GM10847 (cell line): ENCODE measurements around the gene ACSF2.

ENCODE experiments used
- POLR2A ChIP-seq: IDR thresholded peaks from 2 replicates; pipeline ENCODE4 v1.6.1; 2011; ENCODE audit not compliant: insufficient read length; ENCODE audit errors: extremely low read depth

The ACSF2 gene

DNA sequence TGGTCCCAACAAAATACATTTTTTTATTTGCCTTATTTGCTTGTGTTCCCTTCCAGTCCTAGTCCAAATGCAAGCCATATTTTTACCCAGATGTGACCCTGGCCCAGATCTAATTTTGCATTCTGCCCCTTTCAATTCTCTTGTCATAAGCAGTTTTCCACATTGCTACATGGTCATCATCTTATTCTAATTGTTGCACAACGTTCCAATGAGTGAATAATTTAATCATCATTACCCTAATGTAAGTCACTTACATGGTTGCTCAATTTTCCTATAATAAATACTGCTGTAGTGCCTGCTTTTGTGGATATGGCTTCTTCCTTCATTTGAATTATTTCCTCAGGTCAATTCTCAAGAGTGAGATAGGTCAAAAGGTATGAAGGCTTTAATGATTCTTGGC is 65.5 kb downstream of the ACSF2 start:
- TF ChIP-seq POLR2A: no peak

DNA sequence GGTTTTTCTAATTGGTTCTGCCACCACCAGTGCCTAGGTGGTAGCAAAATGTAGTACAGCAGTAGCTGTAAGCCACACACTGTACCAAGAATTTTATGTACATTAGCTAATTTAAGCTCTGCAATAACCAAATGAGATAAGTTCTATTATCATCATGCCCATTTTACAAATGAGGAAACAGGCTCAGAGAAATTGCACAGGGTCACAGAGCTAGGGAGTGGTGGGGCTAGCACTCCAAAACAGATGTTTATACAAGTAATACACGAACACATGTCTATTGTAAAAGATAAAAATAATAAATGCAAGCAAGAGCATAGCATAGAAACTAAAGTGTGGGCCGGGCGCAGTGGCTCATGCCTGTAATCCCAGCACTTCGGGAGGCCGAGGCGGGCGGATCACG is 66.2 kb downstream of the ACSF2 start:
- TF ChIP-seq POLR2A: no peak

DNA sequence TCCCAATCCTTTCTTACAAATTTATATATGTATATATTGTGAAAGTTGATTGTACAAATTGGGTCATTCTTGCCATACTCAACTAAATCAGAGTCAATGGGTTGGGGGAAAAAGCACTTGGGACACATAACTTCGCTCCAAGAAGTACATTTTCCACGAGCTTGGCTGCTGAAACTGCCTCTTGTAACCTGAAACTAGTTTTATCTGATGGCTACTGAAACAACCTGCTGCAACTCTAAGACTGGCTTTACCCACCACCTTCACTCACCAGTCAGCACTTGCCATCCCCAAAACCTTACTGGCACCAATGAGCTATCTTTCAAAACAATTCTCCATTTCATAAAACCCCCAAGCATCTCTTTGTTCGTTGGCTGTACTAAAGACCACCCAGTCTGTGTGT is 67.7 kb downstream of the ACSF2 start:
- TF ChIP-seq POLR2A: no peak

DNA sequence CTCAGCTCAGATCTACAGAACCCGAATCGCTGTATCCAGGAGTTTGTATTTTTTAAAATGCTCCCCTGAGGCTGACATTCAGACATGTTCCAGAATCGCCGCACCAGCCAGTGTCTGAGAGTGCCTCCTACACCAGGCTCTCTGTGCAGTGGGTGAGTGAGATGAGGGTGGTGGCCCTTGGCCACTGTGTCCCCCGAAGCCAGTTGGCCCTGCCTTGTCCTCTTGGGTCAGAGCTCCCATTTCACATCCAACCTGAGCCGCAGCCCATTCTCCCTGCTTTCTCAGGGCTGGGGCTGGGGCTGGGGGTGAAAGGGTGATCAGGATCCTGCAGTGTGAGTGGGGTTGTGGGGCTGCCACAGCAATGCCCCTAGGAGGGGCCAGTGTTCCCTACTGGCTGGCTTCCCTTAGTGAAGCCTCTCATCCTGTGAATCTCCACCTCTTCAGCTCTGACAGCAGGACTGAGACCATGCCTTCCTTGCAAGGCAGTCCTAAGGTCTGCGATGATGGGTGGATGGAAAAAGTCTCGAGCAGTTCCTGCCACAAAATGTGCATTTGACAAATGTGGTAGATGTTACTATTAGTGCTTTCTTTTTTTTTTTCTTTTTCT is 69.3 kb downstream of the ACSF2 start:
- no peak for TF ChIP-seq POLR2A

DNA sequence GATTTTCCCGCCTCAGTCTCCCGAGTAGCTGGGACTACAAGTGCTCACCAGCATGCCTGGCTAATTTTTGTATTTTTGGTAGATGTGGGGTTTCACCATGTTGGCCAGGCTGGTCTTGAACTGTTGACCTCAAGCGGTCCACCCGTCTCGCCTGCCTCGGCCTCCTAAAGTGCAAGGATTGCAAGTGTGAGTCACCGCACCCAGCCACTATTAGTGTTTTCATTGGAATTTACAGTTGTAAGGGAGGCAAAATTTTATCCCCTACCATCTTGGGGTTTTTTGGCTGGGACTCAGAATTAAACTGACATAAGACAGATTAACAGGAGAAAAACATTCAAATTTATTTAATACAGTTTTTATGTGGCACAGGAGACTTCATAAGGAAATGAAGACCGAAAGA is 69.9 kb downstream of the ACSF2 start:
- no peak for TF ChIP-seq POLR2A

DNA sequence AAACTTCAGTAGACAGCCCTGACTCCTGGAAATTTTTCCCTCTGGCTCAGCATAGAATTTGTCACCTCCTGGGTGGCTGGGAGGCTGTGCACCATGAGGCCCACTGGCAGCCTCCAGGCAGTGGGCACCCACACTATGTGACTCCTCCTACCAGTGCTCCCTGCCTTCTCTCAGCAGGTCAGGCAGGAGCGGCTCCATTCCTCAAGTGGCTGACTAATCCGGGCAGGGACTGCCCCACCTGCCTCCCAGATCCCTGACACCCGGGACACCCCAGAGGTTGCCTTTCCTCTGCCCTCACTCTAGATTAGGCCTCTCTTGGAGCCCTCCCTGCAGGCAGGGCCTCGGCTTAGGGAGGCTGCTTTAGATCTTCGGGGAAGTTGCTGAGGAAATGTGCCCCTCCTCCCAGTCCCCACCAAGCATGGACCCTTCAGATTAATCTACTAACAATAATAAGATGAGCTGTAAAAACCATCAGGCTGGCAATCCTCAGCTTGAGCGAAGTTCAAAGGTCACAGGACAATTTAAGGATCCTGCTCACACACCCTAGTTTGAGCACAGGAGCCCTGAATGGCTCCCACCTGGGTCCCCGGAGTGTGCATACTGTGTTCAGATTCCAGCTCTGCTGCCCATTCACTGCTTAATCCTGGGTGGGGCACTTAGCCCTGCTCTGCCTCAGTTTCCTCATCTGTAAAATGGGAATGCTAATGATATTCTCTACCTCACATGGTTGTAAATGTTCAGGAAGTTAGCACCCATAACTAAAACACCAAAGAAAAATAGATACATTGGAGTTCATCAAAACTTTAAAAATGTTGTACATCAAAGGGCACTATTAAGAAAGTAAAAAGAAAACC is 72.2 kb downstream of the ACSF2 start:
- no peak for TF ChIP-seq POLR2A

DNA sequence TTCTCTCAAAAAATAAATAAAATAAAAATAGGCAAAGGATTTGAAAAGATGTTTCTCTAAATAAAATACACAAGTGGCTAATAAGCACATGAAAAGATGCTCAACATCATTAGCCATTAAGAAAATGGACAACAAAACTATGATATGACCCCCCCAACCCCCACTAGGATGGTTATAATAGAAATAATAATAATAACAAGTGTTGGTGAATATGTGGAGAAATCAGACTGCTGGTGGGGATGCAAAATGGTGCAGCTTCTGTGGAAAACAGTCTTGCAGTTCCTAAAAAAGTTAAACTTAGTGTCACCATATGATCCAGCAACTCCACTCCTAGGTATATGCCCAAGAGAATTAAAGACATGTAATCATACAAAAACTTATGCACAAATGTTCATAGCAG is 73.3 kb downstream of the ACSF2 start:
- no peak for TF ChIP-seq POLR2A

DNA sequence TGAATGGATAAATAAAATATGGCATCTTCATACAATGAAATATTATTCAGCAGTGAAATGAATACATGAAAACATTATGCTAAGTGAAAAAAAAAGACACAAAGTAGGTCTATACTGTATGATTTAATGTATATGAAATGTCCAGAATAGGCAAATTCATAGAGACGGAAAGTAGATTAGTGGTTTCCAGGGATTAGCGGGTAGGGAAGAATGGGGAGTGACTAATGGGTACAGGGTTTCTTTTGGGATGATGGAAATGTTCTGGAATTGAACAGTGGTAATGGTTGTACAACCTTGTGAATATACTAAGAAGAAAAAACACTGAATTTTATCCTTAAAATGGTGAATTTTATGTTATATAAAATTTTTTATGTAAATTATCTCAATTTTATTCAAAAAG is 73.7 kb downstream of the ACSF2 start:
- no peak for TF ChIP-seq POLR2A

DNA sequence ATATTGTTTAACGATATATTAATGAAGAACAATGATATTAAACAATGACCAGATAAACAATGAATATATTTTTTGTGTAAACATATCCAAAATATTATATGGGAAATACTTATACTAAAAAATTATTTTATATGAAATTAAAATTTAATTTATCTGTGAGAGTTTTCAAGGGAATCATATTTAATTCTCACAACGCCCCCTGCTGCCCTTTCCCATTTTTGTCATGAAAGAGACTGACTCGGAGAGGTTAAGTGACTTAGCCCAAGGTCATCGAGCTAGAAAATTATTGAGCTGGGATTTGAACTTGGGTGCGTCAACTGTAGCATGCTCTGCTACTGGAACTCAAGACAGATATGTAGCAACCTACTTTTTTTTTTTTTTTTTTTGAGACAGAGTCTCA is 75.0 kb downstream of the ACSF2 start:
- TF ChIP-seq POLR2A: no peak

DNA sequence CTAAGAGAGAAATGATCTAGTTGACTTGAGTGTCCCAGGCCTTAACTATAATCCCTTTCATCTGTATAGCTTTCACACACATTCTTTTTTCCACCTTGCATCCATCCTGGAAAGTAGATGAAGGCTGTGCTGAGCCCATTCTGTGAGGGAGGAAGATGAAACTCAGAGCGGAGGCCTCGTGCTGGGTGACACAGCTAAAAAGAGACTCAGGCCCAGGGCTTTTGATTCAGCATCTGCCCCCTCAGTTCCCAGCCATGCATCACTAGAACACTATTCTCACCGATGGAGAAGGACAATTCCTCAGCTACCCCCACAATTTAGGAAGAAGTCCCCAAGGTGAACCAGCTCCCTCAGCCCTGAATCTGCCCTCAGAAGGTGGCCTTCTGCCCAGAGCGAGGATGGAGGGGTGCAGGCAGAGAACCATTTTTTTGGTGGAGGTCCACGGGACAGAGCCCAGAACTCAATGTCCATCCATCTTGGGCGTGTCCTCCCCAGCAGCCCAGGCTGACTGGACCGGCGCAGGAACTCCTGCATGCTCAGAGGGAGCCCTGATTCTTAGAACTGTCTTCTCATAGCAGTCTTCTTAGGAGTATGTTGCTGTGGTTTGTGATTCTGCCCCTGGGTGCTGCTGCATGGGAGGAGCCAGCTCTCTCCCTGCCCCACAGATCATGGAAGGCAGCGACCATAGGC is 76.4 kb downstream of the ACSF2 start:
- no peak for TF ChIP-seq POLR2A

DNA sequence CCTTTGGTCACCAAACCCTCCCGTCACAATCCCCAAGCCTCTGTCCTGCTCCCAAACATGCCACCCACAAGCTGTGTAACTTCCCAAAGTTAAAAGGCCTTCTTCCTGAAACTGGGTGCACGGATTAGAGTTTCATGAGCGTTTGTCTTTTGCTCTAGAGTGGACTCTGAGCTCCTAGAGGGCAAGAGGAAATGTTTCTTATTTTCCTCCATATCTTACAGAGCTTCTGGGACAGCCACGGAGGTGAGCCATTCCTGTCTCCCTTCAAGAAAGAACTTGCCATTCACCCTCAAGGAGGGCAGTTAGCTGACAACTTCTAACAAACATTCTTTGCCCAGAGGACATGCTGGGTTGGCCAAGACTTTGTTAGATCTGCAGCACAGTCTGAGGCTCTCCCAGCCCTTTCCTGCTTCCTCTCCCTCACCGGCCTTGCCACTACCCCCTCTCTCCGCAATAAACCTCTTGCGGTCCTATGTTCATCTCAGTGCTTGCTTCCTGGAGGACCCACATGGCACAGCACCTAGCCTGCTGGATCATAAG is 79.6 kb downstream of the ACSF2 start:
- no peak for TF ChIP-seq POLR2A

DNA sequence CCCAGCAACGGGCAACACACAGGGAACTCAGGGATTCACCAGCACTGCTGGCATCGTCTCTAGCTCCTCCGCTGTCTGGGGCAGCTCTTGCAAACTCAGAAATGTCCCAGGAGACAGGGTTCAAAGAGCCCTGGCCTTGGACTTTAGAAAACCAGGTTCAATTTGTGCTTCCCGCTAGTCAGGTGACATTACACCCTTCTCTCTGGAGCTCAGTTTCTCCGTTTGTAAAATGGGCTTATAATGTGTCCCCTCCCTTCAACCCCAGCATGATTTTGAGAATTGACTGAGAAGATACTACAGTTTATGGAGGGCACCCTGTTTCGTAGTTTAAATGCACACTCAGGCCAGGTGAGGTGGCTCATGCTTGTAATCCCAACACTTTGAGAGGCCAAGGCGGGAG is 80.3 kb downstream of the ACSF2 start:
- no peak for TF ChIP-seq POLR2A

DNA sequence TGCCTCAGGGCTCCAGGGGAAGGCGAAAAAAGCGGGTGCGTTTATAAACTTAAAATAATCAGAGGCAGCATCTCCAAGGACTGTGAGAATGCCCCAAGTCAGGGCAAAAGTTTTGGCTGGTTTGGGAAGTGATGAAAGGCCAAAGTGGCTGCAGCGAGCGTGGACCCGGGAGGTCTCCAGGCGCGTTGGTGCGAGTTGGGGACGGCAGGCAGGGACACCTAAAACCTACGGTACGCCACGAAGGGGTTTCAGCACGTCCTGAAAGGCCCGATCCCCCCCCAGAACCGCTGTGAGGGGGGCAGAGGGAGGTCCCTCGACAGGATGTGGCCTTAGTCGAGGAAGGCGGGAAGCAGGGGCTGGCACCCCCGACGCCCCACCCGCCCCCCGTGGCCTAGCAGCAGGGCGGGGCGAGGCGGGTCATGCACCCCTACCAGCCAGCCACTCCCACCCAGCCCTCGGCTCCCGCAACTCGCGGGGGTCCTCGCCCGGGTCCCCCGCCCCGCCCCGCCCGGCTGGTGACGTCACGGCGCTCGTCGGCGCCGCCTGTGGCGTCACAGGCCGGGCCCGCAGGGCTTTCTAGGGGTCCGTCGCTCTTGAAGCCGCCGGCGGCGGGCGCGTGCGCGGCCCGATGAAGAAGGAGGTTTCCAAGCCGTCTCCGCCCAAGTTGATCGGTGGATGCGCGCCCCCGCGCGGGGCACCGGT is 82.0 kb downstream of the ACSF2 start, which contains the start of gene MYCBPAP:
TSS of gene MYCBPAP (plus strand) at position 569 of the 702 bp plus-strand sequence. CDS start 236 bp downstream, outside the sequence.
- TF ChIP-seq POLR2A: peak; percentile 45

DNA sequence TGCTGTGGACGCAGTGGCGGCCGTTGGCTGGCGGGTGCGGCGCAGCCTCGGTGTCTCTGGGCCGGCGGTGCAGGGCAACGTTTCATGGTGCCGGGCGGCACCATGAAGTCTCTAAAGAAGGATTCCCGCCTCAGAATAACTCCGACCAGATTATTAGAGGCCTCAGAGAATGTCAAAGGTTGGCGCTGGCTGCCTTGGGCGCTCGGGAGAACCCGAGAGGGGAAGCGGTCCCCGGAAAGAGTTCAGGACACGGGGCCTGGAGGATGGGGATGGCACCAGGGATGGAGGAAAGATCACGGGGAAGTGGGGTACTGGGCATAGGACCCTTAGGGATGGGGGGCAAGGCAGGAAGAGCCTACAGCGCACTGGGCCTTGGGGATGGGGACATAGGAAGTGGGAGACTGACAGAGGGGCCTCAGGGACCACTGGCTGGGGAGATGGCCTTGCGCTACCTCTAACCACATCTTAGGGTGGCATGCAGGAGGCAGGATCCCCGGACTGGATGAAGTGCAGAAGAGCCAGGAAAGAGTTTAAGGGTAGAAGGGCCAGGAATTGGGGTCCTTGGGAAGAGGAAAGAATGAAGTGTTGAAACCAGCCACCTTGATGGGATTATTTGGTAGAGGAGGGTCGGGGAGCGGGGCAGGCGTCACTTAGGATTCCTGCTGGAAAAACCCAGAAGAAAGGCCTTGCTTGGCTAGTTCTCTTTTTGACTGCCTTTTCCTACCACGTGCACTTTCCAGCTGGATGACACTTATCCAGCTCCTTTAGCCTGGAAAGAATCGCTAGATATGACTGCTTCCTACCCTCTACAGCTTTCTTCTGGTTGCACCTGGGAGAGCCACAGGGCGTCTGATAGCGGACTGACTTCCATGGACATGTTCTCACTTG is 82.8 kb downstream of the ACSF2 start:
- no peak for TF ChIP-seq POLR2A
